HG02981 (cell line): Measurements from ENCODE around the gene RNF115.
"Not testable (repeated sequence)": the region's sequence is repeated elsewhere in the genome, so short reads cannot be mapped to it uniquely, and the experiment has no call there.

Source experiments
- ATAC-seq: cut with Tn5 transposase; IDR thresholded peaks from one replicate; pipeline ENCODE4 v1.9.1; 2021; ENCODE audit warnings: mild to moderate bottlenecking, moderate library complexity; ENCODE audit not compliant: unreplicated experiment

RNF115 gene

GRCh38 chr1:145823565-145824498 is at the start of gene RNF115, which contains the start of gene POLR3C:
Gene RNF115 (minus strand): TSS chr1:145824095. CDS start chr1:145823873, 222 bp downstream.
Gene POLR3C (plus strand): TSS chr1:145824200. CDS start chr1:145825777, 1,577 bp downstream.
- ATAC-seq, result peak; percentile 81

GRCh38 chr1:145871994-145872924 is 48.4 kb upstream of the RNF115 start:
- ATAC-seq, result no peak

DNA sequence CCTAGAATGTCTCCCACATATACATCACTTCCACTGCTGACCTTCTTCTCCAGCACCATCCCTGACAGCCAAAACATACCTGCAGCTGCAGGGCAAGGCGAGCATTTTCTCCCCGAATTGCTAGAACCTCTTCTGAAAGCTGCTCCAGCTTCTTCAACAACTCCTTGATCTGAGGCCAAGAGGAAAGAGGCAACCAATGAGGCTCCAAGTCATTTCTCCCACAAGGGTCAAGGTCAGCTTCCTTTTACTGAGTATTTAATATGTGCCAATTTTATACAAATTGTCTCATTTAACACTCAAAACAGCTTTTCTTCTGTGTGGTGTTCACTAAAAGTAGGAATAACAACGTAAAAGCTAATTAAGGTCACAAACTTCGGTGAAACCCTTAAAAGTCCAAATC is 44.3 kb upstream of the RNF115 start:
- no peak for ATAC-seq

DNA sequence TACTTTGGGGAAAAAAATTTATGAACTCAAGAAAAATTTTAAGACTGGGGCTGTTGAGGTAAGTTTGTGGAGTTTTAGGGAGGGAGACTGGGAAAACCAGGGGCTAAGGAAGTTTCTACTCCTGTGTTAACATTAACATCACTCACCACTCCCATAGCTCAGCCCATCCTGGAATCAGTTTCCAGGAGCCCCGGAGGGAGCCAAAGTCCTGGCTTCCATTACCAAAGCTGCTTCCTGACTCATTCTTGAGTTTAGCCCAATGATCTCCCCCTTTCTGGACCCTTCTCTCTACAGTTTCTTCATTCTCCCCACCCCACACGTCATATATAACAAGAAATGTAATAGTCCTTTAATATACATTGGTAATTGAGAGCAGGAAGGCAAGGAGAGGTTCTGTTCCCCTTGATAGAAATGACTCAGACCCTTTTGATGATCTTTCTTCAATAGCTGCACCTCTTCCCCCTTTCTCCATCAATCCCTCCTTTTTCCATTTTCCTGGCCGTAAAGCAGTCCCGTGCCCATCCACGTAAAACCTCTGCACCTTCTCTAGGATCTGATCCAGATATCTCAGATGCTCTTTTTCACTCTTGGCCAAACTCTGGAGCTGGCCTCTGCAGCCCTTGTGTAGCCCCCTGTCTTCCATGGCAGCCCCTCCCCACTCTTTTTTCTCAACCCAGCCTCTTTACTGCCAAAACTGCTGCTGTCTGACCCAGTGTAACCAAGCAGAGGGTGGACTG is 39.6 kb upstream of the RNF115 start:
- no peak for ATAC-seq

DNA sequence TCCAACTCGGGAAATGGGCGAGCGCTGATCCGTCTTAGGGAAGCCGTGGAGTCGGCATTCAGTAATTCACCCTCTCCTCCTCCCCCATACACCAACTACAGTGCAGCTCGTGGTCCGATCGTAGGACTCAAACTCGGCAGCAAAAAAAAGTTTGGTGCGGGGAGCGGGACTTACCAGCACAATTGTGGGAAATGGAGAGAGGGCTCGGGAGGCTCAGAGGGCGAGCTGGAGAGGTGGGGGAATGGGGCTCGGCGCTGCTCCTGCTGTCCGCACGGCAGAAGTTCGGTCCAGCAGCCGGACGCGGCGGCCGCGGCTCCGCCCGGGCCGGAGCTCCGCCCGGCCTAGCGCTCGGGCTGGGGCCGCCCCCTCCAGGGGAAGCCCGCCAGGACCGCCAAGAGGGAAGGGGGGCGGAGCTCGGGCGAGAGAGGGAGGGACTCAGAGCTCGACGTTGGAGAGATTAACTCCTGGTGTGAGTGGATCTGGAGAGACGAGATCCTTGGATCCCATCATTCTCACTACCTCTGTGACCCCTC is 35.7 kb upstream of the RNF115 start:
- ATAC-seq, result peak; percentile 60

GRCh38 chr1:145858901-145859490 is 35.1 kb upstream of the RNF115 start, which contains the start of gene PIAS3:
Gene PIAS3 (minus strand): TSS chr1:145859081. CDS start chr1:145858990, 91 bp downstream.
- ATAC-seq, result peak; percentile 88

GRCh38 chr1:145858238-145858900 is 34.5 kb upstream of the RNF115 start:
- peak; percentile 23 for ATAC-seq

DNA sequence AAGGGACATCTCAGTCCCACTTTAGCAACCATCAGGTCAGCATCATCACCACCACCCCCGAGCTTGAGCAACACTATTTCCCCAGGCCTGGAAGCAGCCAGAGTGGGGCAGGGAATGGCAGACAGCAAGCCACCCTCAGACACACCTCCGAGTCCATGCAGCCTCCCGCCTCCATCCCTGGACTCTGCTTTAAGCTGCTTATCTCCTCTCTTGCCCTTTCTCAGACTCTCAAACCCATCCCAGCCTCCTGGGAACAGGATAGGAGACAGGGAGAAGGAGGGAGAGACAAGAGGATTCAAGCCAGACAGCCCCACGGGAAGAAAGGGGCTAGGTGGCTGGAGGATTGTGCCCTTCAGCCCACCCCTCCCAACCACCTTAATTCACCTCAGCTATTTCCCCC is 33.3 kb upstream of the RNF115 start:
- no peak for ATAC-seq

GRCh38 chr1:145855426-145855948 is 31.6 kb upstream of the RNF115 start:
- ATAC-seq, result no peak

GRCh38 chr1:145849356-145850160 is 25.7 kb upstream of the RNF115 start:
- no peak for ATAC-seq

DNA sequence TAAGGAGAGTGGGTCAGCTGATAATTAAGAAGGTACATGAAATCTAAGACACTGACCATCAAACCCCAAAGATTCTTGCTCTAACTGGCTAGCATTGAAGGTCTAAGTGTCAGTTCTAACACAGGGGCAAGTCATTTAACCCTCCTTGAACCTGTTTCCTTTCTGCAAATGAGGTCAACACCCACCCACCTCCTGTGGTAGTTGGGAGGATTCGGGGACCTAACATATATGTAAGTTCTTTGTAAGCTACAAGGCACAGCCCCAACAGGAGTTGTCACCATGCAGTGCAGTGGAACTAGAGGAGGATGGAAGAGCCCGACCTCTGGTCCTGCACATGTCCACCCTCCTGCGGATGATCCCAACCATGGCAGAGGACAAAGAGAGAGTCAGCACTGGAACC is 23.9 kb upstream of the RNF115 start:
- ATAC-seq, result no peak

DNA sequence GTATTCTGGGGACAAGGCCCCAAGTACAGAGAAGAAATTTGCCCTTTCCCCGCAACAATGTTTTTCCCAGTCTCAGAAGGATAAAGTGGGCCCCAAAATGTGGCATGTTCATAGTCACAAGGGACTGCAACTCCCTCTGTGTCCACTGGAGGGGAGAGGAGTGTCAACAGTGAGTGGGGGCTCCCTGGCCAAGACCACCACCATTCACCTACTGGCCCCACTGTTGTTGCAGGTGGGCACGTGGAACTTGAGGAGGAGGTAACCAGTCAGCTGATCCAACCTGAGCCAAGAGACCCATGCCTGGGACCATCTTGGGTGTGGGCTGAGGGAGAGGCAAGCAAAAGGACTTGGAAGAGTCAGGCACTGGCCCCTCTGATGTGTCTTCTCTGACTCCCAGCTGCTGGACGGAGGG is 22.3 kb upstream of the RNF115 start:
- ATAC-seq, result no peak

GRCh38 chr1:145845514-145846161 is 21.7 kb upstream of the RNF115 start, which contains the start of gene NUDT17:
Gene NUDT17 (plus strand): TSS chr1:145845630. CDS start chr1:145845641, 11 bp downstream.
- ATAC-seq, result peak; percentile 50

GRCh38 chr1:145845144-145845513 is 21.2 kb upstream of the RNF115 start:
- peak; percentile 80 for ATAC-seq

DNA sequence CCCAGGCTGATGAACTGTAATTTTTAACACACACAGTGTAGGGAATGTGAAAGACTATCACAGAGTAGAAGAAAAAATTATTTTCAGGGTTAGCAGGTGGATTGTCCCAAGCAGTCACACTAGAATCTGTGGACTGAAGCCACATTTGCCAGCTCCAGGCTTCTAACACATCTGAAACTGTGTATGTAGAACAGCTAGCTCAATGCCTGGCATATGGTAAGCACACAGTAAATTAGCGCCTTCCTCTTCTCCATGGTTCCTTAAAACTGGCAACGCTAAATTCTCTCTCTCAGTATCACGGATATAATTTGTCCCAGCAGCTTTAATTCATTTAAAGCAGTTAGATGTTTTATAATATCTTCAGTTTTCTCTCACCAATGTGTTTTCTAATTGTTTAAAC is 19.1 kb upstream of the RNF115 start:
- no peak for ATAC-seq

DNA sequence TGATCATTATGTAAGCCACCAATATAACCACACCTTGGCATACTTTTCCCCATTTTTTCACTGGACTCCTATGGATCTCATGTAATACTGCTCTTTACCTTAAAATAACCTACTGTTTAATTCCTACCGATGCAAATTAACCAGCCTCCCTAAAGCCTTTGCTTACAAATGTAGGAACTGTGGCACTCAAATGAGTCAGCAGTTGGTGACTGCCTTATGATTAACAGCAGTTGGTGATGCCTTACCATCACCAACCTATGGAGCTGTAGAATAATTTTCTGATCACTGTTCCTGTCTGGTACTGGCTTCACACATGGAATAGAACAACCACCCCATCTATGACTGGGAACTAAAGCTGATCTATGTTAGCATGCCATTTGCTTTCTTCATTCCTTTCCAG is 13.8 kb upstream of the RNF115 start:
- ATAC-seq, result no peak

DNA sequence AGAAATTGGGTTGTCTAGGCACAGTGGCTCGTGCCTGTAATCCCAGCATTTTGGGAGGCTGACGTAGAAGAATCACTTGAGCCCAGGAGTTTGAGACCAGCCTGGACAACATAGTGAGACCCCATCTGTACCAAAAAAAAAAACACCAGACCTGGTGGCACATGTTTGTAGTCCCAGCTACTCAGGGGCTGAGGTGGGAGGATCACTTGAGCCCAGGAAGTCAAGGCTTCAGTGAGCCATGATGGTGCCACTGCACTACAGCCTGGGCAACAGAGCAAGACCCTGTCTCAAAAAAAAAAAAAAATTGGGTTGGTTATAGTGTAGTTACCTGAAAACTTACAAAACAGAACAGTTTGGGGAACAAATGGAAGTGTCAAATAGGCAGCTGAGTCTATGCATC is 6.9 kb upstream of the RNF115 start:
- not testable (repeated sequence) for ATAC-seq
